ENCODE measurements around the gene PLBD1. TPM values are rescaled to one million over a fixed set of nuclear protein-coding genes. Genes with fewer than 3 reads are reported as not detected.
A peak's percentile ranks its signal among the peaks of the same experiment; 100 is the strongest.

The PLBD1 gene
- total RNA-seq, 2 experiments from 2014 or later = 0.95 to 1.3 TPM

DNA sequence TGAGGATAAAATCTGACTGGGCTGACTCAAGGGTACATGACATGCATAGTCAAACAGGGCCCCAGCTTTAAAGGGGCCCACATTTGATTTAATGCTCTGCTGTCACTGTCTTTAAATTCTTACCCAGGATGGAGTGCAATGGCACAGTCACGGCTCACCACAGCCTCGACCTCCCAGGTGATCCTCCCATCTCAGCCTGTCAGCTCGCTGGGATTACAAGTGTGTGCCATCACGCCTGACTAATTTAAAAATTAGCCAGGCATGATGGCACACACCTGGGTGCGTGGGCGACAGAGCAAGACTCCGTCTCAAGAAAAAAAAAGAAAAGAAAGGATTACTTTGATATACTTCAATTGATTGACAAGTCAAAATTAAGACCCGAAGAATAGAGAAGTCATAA is 9.2 kb upstream of the PLBD1 start:
- peak; percentile 21 for ATAC-seq (ENCODE audit: poor library complexity)
- intact Hi-C loops (cut with DNase I, micrococcal nuclease) = no loop called here
- peak overlapping the region; percentile 44 for H3K4me3 Mint-ChIP-seq

DNA sequence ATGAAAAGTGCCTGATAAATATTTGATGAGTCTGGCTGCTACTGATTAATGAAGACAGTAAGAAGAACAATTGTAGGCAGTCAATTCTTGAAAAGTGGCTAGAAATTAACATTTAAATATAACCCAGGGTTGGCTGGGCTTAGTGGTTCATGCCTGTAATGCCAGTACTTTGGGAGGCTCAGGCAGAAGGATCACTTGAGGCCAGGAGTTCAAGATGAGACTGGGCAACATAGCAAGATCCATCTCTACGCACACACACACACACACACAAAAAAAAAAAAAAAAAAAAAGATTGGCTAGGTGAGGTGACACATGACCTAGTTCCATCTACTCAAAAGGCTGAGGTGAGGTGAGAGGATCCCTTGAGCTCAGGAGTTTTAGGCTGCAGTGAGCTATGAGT is 7.9 kb upstream of the PLBD1 start:
- Histone ChIP-seq H3K36me3 (ENCODE audit: insufficient read depth, low read length) (no peaks in the 10 kb centered on the region), H3K27ac (ENCODE audit: low read depth in 1 of 2, low read length in 2 of 2) (no peak overlapping the region), H3K4me3 (ENCODE audit: low read length) (no peak overlapping the region), H3K9me3 (ENCODE audit: control insufficient read depth in 1 of 2, insufficient read depth in 1 of 2, low read length in 2 of 2) (no peaks in the 10 kb centered on the region), H3K4me1 (ENCODE audit: insufficient read depth, low read length) (peaks cover 13% of the 10 kb centered on the region), H3K27me3 (ENCODE audit: control insufficient read depth in 1 of 2, insufficient read depth in 2 of 2, low read length in 2 of 2) (peaks cover 3 to 5% of the 10 kb centered on the region in 2 experiments)
- no peak for DNase-seq
- CTCF ChIA-PET = no interaction called here
- H3K27me3 Mint-ChIP-seq = peaks cover 21% of the 10 kb centered on the region
- intact Hi-C loops (cut with DNase I, micrococcal nuclease) = no loop called here
- TF ChIP-seq, protein P1, sequence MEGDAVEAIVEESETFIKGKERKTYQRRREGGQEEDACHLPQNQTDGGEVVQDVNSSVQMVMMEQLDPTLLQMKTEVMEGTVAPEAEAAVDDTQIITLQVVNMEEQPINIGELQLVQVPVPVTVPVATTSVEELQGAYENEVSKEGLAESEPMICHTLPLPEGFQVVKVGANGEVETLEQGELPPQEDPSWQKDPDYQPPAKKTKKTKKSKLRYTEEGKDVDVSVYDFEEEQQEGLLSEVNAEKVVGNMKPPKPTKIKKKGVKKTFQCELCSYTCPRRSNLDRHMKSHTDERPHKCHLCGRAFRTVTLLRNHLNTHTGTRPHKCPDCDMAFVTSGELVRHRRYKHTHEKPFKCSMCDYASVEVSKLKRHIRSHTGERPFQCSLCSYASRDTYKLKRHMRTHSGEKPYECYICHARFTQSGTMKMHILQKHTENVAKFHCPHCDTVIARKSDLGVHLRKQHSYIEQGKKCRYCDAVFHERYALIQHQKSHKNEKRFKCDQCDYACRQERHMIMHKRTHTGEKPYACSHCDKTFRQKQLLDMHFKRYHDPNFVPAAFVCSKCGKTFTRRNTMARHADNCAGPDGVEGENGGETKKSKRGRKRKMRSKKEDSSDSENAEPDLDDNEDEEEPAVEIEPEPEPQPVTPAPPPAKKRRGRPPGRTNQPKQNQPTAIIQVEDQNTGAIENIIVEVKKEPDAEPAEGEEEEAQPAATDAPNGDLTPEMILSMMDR (IDR thresholded peaks at IDR 0.05) = no peak
- POLR2A ChIA-PET = no interaction called here
- no peaks in the 10 kb centered on the region for H3K36me3 Mint-ChIP-seq (ENCODE audit: low read depth)
- no peak for ATAC-seq (ENCODE audit: poor library complexity)
- H3K27ac Mint-ChIP-seq = no peak overlapping the region
- H3K4me1 Mint-ChIP-seq (ENCODE audit: low read depth) = peaks cover 27% of the 10 kb centered on the region
- H3K4me3 Mint-ChIP-seq = no peak overlapping the region
- no peaks in the 10 kb centered on the region for H3K9me3 Mint-ChIP-seq

More for the DNA sequence above, 9.2 kb upstream of the PLBD1 start:
- Mint-ChIP-seq H3K4me1 (ENCODE audit: low read depth) (peaks cover 27% of the 10 kb centered on the region), H3K27ac (peak overlapping the region; percentile 52), H3K9me3 (no peaks in the 10 kb centered on the region), H3K36me3 (ENCODE audit: low read depth) (no peaks in the 10 kb centered on the region), H3K27me3 (peaks cover 11% of the 10 kb centered on the region)
- DNase-seq = peak in 1 of 14 experiments; percentile 6
- Histone ChIP-seq H3K36me3 (ENCODE audit: insufficient read depth, low read length) (no peaks in the 10 kb centered on the region), H3K9me3 (ENCODE audit: control insufficient read depth in 1 of 2, insufficient read depth in 1 of 2, low read length in 2 of 2) (no peaks in the 10 kb centered on the region), H3K4me3 (ENCODE audit: low read length) (no peak overlapping the region), H3K4me1 (ENCODE audit: insufficient read depth, low read length) (peaks cover 13% of the 10 kb centered on the region), H3K27ac (ENCODE audit: low read depth in 1 of 2, low read length in 2 of 2) (no peak overlapping the region), H3K27me3 (ENCODE audit: control insufficient read depth in 1 of 2, insufficient read depth in 2 of 2, low read length in 2 of 2) (peaks cover 0 to 4% of the 10 kb centered on the region in 2 experiments)
- ChIA-PET POLR2A (no interaction called here), CTCF (no interaction called here)
- TF ChIP-seq, protein P1 (IDR thresholded peaks at IDR 0.05) = no peak

DNA sequence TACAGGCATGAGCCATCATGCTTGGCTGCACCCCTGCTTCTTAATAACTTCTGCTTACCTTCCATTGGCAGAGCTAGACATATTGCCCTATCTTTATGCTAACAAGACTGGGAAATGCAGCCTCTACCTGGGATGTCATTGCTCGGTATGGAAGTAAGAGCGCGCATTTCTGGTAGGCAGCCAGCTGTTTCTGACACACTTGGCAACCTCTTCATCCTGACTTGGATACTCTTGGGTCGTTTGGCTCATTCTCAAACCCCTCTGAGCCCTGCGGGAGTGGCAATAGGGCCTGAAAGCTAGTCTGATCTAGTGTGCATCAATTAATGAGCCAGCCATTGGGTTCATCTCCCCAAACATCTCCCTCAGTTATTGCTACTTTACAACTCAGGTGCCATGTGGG is 5.4 kb upstream of the PLBD1 start:
- Mint-ChIP-seq H3K36me3 (ENCODE audit: low read depth) (no peaks in the 10 kb centered on the region), H3K9me3 (no peaks in the 10 kb centered on the region), H3K27me3 (peaks cover 42% of the 10 kb centered on the region), H3K4me1 (ENCODE audit: low read depth) (peaks cover 20% of the 10 kb centered on the region), H3K27ac (no peak overlapping the region), H3K4me3 (no peak overlapping the region)
- no peaks in the 10 kb centered on the region for H3K9me3 ChIP-seq (ENCODE audit: control insufficient read depth in 1 of 2, insufficient read depth in 1 of 2, low read length in 2 of 2)
- H3K4me3 ChIP-seq (ENCODE audit: low read length) = no peak overlapping the region
- intact Hi-C loops (cut with DNase I, micrococcal nuclease) = no loop called here
- no peaks in the 10 kb centered on the region for H3K36me3 ChIP-seq (ENCODE audit: insufficient read depth, low read length)
- CTCF ChIA-PET = no interaction called here
- H3K27me3 ChIP-seq (ENCODE audit: control insufficient read depth in 1 of 2, insufficient read depth in 2 of 2, low read length in 2 of 2) = peaks cover 12 to 15% of the 10 kb centered on the region in 2 experiments
- no peak for ATAC-seq (ENCODE audit: poor library complexity)
- DNase-seq = no peak
- H3K27ac ChIP-seq (ENCODE audit: low read depth in 1 of 2, low read length in 2 of 2) = no peak overlapping the region
- peaks cover 9% of the 10 kb centered on the region for H3K4me1 ChIP-seq (ENCODE audit: insufficient read depth, low read length)
- TF ChIP-seq, protein P1 (IDR thresholded peaks at IDR 0.05) = no peak
- POLR2A ChIA-PET = no interaction called here

Data from CD4-positive, alpha-beta T cell (primary cell).